SU-DHL-6 (cell line): ENCODE data around the gene OR1A2.

Experiments used
- EZH2phosphoT487 ChIP-seq: fragments of 200-600 bp; sonication (generic), shearing (Covaris generic); conservative IDR thresholded peaks from 2 replicates; pipeline ENCODE4 v1.6.1; 2018; ENCODE audit warnings: mild to moderate bottlenecking, antibody characterized with exemption, low read length, moderate library complexity, mixed read lengths
- TF ChIP-seq, protein P1 (sequence below): fragments of 200-600 bp; sonication (generic); IDR thresholded peaks from one replicate; pipeline ENCODE4 v1.5.1; 2017; ENCODE audit warnings: antibody characterized with exemption, mild to moderate bottlenecking, low read length, moderate library complexity; ENCODE audit not compliant: insufficient read depth, poor library complexity, severe bottlenecking

DNA sequence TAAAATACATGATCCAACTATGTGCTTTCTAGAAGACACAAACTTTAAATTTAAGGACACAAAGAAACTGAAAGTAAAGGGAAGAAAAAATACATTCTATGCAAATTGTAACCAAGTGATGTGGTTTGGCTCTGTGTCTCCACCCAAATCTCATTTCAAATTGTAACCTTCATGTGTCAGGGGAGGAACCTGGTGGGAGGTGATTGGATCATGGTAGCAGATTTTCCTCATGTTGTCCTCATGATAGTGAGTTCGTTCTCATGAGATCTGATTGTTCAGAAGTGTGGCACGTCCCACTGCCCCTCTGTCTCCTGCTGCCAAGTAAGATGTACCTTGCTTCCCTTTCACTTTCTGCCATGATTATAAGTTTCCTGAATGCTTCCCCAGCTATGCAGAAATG lies 25.2 kb downstream of the OR1A2 start:
- TF ChIP-seq, protein P1, sequence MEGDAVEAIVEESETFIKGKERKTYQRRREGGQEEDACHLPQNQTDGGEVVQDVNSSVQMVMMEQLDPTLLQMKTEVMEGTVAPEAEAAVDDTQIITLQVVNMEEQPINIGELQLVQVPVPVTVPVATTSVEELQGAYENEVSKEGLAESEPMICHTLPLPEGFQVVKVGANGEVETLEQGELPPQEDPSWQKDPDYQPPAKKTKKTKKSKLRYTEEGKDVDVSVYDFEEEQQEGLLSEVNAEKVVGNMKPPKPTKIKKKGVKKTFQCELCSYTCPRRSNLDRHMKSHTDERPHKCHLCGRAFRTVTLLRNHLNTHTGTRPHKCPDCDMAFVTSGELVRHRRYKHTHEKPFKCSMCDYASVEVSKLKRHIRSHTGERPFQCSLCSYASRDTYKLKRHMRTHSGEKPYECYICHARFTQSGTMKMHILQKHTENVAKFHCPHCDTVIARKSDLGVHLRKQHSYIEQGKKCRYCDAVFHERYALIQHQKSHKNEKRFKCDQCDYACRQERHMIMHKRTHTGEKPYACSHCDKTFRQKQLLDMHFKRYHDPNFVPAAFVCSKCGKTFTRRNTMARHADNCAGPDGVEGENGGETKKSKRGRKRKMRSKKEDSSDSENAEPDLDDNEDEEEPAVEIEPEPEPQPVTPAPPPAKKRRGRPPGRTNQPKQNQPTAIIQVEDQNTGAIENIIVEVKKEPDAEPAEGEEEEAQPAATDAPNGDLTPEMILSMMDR = no peak
- no peak for TF ChIP-seq EZH2phosphoT487
